GM12801 (cell line): ENCODE results near the gene PRIM2.

Source experiments
- CTCF ChIP-seq: IDR thresholded peaks from one replicate; pipeline ENCODE4 v1.5.1; 2011; ENCODE audit warnings: control low read depth; ENCODE audit not compliant: insufficient read length; ENCODE audit errors: extremely low read depth

Gene PRIM2

GRCh38 chr6:57469072-57469471, 151.6 kb downstream of the PRIM2 start:
- no peak for TF ChIP-seq CTCF
